NCI-H1436 (cell line): ENCODE measurements around the gene SLC5A6.
"Not testable (repeated sequence)": the region's sequence is repeated elsewhere in the genome, so short reads cannot be mapped to it uniquely, and the experiment has no call there.

ENCODE experiments used
- DNase-seq: peaks from one replicate; lab custom pipeline; 2025; lab: John Stamatoyannopoulos, UW

Gene SLC5A6

DNA sequence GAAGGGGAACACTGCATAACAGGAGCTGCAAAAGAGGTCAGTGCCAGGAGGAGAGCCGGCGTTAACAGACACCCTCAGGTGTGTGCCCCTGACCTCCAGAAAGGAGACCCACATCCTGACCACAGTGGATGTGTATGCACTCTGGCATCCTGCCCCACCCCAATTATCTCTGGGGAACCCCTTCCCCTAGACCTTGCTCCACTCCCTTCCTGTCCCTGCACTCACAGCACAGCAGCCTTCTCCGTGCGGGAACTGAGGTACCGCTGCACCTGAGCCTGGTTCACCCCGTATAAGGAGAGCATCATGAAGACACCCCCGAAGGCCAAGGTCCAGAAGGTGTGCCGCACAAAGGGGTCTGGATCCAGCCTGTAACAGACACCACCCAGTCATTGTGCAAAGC lies 7.5 kb downstream of the SLC5A6 start:
- no peak for DNase-seq

DNA sequence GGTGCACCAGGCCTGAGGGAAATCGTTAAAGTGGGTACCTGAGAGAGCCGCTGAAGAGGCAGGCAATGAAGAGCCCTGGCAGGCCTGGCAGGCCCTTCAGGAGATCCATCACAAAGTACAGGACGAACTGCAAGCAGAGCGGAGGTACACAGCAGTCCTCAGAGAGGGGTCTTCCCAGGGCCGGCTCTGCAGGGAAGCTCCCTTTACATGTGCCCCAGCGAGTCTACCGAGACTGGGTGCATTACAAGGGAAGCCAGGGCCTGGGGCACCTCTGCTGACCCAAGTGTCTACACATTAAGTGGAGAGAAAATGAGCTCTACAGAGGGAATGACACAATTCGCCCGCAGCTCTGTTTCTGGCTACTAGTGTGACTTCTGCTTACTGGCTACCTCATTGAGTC lies 8.3 kb downstream of the SLC5A6 start:
- no peak for DNase-seq

- no peak for DNase-seq
Observed at GRCh38 chr2:27202854-27203253, 9.2 kb downstream of the SLC5A6 start.

DNA sequence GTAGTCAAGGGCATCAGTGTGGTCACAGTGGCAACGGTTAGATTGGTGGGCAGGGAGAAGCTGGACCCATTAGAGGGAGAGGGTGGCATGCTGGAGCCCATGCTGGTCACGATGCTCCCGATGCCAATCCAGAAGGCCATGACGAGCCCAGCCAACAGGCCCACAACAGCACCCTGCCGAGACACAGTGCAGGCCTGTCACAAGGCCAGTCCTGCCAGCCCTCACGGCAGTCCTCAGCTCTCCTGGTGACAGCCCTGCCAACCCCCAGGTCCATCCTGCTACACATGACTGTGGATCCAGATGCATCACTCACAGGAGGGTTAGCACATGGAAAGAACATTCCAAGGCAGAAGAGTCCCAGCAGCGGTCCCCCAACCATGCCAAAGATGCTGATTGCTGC lies 10.4 kb downstream of the SLC5A6 start:
- DNase-seq: no peak

- DNase-seq: no peak
Observed at GRCh38 chr2:27199241-27199640, 12.8 kb downstream of the SLC5A6 start.

DNA sequence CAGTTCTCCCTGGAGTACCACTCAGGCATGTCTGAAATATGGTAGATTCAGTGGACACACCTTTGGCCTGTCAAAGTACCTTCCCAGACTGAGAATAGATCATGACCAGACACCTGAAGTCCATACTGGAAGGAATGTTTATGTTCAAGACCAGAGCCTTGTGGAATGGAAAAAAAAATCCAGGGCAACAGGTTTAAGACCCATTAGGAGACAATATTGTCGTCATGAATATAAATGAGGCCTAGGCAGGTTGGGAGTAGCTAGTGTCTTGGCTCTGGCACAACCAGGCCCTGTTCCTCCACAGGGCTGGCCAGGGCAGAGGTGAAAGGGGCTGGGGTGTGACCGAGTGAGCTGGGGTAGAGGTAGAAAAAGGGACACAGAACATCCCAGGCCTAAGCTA lies 13.4 kb downstream of the SLC5A6 start:
- no peak for DNase-seq

DNA sequence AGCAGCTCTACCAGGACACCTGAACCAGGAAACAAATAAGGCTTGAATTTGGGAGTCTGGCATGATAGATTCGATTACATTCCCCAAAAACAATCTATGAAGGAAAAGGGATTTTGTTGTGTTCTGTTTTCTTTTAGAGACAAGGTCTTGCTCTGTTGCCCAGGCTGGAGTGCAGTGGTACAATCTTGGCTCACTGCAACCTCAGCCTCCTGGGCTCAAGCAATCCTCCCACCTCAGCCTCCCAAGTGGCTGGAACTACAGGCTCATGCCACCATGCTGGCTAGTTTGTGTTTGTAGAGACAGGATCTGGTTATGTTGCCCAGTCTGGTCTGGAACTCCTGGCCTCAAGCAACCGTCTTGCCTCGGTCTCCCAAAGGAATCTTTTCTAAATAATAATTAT lies 14.0 kb downstream of the SLC5A6 start:
- not testable (repeated sequence) for DNase-seq

DNA sequence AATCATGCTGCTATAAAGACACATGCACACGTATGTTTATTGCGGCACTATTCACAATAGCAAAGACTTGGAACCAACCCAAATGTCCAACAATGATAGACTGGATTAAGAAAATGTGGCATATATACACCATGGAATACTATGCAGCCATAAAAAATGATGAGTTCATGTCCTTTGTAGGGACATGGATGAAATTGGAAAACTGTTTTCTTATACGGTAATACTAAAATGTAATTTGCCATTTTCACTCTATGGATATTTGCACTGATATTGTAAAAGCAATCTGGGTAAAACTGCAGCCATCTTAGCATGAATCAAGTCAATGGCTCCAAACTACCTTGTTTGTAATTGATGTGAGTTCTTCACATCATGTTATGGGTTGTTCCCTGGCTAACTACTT lies 16.3 kb downstream of the SLC5A6 start:
- not testable (repeated sequence) for DNase-seq

GRCh38 chr2:27194538-27195354 lies 17.3 kb downstream of the SLC5A6 start:
- no peak for DNase-seq

DNA sequence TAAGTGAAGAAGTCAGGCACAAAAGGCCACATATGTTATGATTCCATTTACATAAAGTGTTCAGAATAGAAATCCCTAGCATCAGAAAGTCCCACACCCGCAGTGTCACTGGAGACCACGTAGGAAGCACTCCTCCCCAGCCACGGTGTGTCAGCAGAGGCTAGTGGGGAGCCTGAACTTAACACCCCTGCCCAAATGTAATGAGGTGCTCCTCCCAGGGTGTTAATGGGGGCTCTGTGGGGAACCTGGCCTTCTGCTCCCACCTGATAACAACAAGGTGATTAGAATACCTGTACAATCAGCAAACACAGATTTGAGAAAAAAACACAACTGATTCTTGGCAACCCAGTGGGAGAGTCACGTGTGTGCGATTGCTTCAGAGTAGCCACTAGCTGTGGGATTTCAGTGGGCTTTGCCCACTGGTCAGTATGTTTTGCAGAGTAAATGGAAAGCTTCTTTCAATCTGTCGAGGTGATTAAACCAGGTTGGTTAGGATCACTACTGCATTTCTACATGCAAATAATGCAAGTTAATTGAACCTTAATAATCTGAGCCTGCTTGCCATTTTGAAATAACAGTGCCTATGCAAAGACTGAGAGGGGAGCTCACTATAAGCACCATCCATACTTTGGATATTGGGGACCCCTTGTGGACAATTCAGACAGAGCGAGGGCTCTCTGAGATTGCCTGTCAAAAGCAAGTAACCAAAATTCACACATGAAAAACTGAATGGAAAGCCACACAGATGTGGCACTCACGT lies 20.8 kb downstream of the SLC5A6 start:
- peak; percentile 33 for DNase-seq

GRCh38 chr2:27189989-27190388 lies 22.1 kb downstream of the SLC5A6 start:
- DNase-seq: no peak

DNA sequence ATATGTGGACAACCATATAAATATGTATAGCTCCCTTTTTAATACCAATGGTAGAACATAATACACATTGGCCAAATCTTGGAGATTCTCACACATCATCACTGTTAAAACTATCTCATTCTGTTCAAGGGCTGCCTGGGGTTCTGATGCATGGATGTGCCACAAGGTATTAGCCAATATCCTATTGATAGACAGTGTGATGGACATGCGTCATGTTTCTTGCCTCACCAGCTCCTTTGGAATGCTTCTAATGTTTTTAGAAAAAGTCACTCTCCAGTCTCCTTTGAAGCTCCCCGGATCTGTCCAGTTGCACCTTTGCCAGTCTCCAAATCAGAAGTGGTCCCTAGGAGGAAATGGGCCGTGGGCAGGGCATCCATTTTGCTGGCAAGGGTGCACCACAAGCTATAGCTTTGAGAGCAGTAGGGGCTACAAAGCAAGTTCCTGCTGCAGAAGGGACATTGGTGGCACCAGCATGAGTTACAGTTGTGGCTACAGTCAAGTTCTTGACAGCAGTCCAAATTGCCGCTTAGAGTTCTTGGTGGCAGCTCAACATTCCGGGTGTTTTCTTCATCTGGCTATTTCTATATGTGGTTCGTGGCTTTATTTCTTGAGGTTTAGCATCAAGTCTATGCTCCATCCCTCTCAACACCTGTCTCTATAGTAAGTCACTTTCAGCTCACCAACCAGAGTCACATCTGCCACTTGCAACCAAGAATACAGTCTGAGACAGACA lies 25.3 kb downstream of the SLC5A6 start:
- DNase-seq: no peak

DNA sequence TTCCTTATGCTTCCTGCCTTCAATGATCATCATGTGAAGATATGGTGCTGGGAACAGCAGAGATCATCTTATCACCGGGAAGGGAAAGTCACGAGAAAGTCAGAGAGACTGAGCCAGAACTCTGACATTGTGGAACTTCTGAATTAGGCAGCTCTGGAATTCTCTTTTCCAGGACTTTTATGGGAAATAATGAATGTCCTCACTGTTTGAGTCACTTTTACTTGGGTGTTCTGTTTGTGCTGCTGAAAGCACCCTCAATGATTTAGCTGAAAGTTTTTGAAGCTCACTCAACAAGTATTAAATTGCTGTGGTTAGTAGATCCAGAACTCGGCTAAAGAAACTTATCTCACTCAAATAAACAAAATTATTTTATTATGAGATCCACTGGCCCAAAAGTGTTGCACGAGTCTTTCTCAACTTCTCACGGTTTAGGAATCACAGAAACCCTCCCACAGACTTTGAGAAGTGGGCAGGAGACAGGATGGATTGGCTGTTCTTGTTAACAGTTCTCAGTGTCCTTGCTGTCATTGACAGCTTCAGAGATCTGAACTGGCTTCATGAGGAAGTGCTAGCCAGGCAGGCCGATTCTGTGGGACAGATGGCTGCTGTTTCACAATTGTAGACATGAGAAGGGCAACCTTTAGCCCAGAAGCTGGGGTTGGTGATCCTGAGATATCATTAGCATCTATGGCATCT lies 26.6 kb downstream of the SLC5A6 start:
- DNase-seq: no peak

DNA sequence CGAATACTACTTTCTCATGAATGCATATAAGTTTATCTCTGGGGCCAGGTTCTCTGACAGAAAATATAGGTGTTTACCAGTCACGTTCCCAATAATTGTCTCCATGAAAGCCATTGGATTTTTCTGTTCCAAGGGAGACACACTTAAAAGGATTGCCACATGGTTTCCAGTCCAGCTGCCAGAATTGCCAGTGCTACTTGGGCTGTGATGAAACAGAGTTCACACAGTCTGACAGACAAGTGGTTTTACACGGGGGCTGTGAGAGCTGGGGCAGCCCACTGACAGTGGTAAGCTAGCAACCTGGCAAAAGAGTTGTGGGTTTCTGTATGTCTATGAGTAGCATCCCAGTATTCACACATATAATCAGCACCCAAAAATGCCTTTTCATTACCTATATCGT lies 28.0 kb downstream of the SLC5A6 start:
- no peak for DNase-seq

DNA sequence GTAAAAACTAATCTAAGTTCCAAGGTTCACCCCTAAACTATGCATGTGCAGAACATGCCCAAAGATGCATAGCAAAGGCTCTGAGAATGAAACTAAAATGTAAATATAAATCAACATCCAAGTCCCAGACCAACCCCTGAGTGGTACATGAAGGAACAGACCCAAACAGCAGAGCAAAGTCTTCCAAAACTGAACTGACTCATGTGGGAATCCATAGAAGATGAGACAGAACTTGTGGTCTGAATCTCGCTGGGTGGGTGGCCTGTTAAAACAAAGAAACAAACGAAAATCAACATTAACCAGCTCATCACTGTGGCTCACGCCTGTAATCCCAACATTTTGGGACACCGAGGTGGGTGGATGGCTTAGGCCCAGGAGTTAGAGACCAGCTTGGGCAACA lies 29.7 kb downstream of the SLC5A6 start:
- no peak for DNase-seq

DNA sequence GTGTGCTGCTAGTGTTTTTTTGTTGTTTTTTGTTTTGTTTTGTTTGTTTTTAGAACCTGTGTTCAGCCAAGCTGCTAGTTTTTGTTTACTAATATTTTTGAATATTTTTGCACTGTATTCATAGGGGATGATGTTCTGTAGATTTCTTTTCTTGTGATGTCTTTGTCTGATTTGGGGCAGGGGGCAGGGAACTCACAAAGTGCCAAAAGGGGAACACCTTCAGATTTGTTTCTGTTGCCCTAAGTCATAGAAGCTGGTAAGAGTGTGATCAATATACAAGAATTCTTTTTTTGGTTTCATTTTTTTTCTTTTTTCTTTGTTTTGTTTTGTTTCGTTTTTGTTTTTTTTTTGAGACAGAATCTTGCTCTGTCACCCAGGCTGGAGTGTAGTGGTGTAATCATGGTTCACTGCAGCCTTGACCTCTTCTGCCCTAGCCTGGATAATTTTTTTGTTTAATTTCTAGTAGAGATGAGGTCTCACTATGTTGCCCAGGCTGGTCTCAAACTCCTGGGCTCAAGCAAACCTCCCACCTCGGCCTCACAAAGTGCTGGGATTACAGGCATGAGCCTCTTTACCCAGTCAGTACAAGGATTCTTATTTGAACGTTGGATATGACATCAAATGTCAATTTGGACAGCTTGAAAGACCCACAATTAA lies 32.6 kb downstream of the SLC5A6 start:
- DNase-seq: no peak

DNA sequence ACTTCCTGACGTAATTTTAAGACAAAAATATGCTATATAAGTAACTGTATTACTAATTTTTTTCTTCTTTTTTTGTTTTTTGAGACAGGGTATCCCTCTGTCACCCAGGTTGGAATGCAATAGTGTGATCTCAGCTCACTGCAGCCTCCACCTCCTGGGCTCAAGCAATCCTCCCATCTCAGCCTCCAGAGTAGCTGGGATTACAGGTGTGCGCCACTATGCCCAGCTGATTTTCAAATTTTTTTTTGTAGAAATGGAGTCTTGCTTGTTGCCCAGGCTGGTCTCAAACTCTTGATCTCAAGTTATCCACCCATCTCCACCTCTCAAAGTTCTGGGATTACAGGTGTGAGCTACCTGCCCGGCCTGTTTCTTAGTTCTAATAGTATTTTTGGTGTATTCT lies 33.6 kb downstream of the SLC5A6 start:
- DNase-seq: no peak

DNA sequence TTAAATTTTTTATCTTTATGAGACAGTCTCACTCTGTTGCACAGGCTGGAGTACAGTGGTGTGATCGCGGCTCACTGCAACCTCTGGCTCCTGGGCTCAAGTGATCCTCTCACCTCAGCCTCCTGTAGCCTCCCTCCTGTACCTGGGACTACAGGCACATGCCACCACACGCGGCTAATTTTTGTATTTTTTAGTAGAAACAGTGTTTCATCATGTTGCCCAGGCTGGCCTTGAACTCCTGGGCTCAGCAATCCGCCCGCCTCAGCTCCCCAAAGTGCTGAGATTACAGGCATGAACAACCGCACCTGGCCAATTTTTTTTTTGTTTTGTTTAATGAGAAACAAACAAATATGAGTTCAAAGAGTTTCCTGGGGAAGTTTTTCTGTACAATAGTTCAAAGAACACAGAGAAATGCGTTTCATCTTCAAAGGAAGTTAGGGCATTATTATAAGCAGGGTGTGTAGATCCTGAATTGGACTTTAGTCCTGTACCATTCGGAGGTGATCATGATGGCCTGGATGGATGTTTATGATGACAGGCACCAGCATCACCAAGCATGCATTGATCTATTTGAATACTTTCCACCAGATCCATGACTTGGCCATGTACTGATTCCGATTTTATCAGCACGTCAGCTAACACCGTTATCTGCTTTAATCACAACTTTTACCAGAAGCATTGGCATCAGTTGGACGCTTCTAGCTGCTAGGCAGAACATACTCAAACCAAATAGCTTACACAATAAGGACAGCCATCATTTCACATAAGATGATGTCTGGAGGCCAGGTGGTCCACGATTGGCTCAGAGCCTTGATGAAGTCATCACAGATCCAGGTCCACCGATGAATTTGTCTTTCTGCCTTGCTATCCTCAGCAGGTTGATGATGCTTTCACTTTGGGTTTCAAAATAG lies 34.4 kb downstream of the SLC5A6 start:
- no peak for DNase-seq

- not testable (repeated sequence) for DNase-seq
Observed at GRCh38 chr2:27175781-27176180, 36.3 kb downstream of the SLC5A6 start.

DNA sequence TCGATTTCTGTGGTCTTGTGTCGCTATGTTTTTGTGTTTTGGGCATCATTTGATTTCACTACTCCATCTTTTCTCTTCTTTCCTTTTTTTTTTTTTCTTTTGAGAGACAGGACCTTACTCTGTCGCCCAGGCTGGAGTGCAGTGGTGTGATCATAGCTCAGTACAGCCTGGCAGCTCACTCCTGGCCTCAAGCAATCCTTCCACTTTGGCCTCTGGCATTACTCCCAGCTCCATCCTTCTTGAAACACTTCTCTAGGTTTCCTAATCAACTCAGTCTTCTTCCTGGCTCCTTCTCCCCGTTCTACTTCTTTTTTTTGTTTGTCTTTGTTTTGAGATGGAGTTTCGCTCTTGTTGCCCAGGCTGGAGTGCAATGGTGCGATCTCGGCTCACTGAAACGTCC lies 36.7 kb downstream of the SLC5A6 start:
- DNase-seq: no peak

DNA sequence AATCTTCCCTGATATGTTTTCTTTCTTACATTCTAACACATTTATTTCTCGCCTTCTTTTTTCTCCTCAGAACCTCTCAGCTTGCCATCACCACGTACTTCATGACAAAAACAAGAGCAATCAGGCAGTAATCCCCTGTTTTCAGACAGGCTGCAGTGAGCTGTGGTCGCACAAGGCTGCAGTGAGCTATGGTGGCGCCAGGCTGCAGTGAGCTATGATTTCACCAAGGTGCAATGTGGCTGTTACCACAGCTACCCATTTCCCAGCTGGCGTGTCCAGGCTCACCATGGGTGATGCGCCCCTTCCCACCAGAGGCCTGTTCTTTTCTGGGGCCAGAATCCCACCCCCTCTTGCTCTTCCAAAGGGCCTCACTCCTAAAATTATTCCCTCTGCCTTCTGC lies 37.4 kb downstream of the SLC5A6 start:
- DNase-seq: no peak
